Nephron progenitor cell (in vitro differentiated cells): ENCODE measurements around the gene APBB2.

Source experiments
- DNase-seq: peaks from one replicate; pipeline ENCODE4 v3.0.0; 2021
- H3K27ac Mint-ChIP-seq: 2 replicates; pipeline ENCODE4 v1.8.0; 2021; ENCODE audit warnings: mild to moderate bottlenecking, moderate library complexity, mixed read lengths
- H3K27me3 Mint-ChIP-seq: 2 replicates; pipeline ENCODE4 v1.8.0; 2021; ENCODE audit warnings: mild to moderate bottlenecking, low read depth, mixed read lengths; ENCODE audit not compliant: poor library complexity
- H3K36me3 Mint-ChIP-seq: 2 replicates; pipeline ENCODE4 v1.8.0; 2021; ENCODE audit warnings: low read depth, mixed read lengths
- H3K4me1 Mint-ChIP-seq: 2 replicates; pipeline ENCODE4 v1.8.0; 2021; ENCODE audit warnings: mixed read lengths
- H3K4me3 Mint-ChIP-seq: 2 replicates; pipeline ENCODE4 v1.8.0; 2021; ENCODE audit warnings: mild to moderate bottlenecking, moderate library complexity, mixed read lengths
- H3K9me3 Mint-ChIP-seq: 2 replicates; pipeline ENCODE4 v1.8.0; 2021; ENCODE audit warnings: mild to moderate bottlenecking, moderate library complexity, mixed read lengths
- TF ChIP-seq, protein P1 (sequence below): fragments of 200-600 bp; sonication (generic); IDR thresholded peaks from 2 replicates; pipeline ENCODE4 v1.5.0; 2021; ENCODE audit warnings: antibody characterized with exemption

The APBB2 gene

DNA sequence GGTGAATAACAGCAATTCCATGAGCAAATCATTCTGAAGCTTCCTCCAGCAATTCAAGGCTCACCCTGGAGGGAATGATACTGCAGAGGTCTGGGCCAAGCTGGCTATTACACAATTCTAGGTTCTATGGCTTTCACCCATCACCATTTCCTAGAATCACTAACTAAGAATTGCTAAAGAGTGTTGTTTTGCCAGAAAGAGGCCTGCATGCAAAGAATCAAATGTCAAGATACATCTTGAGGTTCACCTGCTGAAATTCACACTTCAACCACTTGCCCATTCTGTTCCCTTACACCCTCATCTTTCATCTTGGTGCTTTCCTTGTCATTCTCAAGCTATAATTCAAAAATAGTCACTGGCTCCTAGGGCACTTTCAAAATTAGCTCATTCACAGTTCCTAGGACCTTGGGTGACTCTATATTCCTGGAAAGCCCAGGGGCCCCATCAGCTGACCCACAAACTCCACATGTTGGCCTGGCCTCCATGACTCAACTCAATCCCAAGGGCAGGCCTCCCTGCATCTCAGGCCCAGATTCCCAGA, 7.0 kb downstream of the APBB2 start:
- H3K27ac Mint-ChIP-seq = no peak overlapping the region
- H3K4me3 Mint-ChIP-seq = no peak overlapping the region
- DNase-seq = no peak
- peaks cover 4% of the 10 kb centered on the region for H3K36me3 Mint-ChIP-seq
- peaks cover 14% of the 10 kb centered on the region for H3K9me3 Mint-ChIP-seq
- TF ChIP-seq, protein P1, sequence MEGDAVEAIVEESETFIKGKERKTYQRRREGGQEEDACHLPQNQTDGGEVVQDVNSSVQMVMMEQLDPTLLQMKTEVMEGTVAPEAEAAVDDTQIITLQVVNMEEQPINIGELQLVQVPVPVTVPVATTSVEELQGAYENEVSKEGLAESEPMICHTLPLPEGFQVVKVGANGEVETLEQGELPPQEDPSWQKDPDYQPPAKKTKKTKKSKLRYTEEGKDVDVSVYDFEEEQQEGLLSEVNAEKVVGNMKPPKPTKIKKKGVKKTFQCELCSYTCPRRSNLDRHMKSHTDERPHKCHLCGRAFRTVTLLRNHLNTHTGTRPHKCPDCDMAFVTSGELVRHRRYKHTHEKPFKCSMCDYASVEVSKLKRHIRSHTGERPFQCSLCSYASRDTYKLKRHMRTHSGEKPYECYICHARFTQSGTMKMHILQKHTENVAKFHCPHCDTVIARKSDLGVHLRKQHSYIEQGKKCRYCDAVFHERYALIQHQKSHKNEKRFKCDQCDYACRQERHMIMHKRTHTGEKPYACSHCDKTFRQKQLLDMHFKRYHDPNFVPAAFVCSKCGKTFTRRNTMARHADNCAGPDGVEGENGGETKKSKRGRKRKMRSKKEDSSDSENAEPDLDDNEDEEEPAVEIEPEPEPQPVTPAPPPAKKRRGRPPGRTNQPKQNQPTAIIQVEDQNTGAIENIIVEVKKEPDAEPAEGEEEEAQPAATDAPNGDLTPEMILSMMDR = no peak
- peaks cover 21% of the 10 kb centered on the region for H3K27me3 Mint-ChIP-seq
- H3K4me1 Mint-ChIP-seq = peaks cover 20% of the 10 kb centered on the region

DNA sequence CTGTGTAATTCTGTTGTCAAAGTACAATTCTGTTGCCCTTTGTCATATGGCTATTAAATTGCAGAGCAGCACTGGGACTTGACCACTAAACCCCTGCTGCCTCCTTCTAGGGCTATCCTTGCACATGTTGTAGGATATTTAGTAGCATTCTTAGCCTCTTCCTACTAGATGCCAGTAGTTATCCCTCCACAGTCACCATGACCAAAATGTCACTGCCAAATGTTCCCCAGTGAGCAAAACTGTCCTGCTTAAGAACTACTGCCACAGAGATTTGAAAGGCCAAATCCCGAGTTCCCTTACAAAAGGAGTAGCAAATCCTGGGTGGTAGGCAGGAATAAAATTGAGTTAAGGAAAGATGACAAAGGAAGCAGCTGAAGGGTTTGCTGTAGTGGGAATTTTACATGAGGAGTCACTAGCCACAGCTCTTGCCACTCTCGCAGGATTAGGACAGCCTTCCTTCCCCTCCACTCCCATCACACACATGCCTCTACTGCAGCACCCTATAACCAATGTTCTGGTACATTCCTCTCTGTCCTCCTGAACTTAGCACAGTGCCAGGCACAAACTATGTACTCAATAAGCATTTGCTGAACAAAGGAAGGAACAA, 8.4 kb downstream of the APBB2 start:
- H3K27ac Mint-ChIP-seq = no peak overlapping the region
- TF ChIP-seq, protein P1 = no peak
- H3K4me1 Mint-ChIP-seq = peaks cover 19% of the 10 kb centered on the region
- H3K36me3 Mint-ChIP-seq = peaks cover 4% of the 10 kb centered on the region
- H3K27me3 Mint-ChIP-seq = peaks cover 11% of the 10 kb centered on the region
- H3K4me3 Mint-ChIP-seq = no peak overlapping the region
- H3K9me3 Mint-ChIP-seq = peaks cover 14% of the 10 kb centered on the region
- DNase-seq = no peak

DNA sequence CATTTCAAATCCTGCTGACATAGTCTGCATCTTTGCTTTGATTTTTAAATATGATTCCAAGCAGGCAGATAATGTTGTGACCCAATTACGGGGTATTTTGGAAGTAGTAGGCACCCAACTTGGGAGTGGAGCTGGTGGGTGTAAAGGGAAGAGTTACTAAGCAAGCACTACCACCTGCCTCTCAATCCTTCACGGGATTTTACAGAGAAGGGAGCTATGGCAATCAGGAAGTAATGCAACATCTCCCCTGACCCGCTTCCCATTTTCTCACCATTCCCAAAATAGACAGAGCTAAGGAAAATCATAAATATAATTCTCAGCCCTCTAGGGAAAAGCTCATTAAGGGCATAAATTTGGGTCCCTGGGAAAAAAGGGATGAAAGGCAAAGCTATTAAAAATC, 9.2 kb downstream of the APBB2 start:
- DNase-seq = no peak

DNA sequence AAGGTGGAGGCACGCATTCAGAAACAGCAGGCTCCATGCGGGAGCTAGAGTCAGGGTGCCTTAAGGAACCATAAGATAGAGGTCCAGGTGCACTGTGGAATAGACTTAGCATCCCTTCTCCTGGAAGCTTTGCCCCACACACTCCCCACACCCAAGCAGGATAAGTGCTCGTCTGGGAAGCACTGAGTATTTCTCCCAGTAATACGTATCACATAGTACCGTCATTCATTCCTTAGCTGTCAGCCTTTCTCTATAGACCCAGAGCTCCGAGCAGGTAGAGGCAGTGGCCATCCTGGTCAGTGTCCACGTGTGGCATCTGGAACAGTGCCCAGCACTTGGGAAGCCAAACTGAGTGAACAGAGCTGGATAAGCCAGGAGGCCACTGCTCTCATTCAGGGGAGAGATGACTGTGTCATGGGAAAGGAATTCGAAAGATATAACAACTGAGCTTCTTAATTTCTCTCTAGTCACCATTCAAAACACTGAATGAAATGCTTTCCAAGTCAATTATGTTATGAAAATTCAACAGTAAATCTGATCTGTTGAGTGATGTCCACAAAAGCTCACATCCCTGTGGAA, 9.9 kb downstream of the APBB2 start:
- H3K4me1 Mint-ChIP-seq = peaks cover 19% of the 10 kb centered on the region
- TF ChIP-seq, protein P1 = no peak
- no peak overlapping the region for H3K4me3 Mint-ChIP-seq
- no peak overlapping the region for H3K27ac Mint-ChIP-seq
- H3K27me3 Mint-ChIP-seq = peaks cover 11% of the 10 kb centered on the region
- DNase-seq = no peak
- H3K36me3 Mint-ChIP-seq = peaks cover 4% of the 10 kb centered on the region
- peaks cover 14% of the 10 kb centered on the region for H3K9me3 Mint-ChIP-seq

More for the DNA sequence above, 9.2 kb downstream of the APBB2 start:
- Mint-ChIP-seq H3K27ac (no peak overlapping the region), H3K36me3 (peaks cover 4% of the 10 kb centered on the region), H3K4me3 (no peak overlapping the region), H3K9me3 (peaks cover 14% of the 10 kb centered on the region), H3K4me1 (peaks cover 19% of the 10 kb centered on the region), H3K27me3 (peaks cover 11% of the 10 kb centered on the region)
- TF ChIP-seq, protein P1 = no peak

DNA sequence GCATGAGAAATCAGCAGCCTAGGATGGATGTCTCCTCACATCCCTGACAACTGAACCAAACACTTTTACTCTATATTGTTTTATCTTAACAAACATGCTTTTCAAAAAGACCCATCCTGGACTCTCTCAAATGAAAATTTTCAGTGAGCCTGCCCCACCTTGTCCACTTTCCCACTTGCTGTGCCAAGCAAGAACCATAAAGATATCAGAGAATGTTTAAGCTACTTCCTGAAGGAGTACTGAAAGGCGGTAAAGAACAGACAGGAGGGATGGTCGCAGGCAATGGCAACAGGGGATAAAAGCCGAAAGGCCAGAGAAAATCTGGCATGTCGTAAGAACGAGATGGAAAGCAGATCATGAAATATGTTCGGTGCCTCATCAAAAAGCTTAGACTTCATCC, 10.5 kb downstream of the APBB2 start:
- Mint-ChIP-seq H3K4me3 (no peak overlapping the region), H3K36me3 (peaks cover 4% of the 10 kb centered on the region)

More for the DNA sequence above, 10.5 kb downstream of the APBB2 start:
- TF ChIP-seq, protein P1 = no peak
- Mint-ChIP-seq H3K4me1 (peaks cover 13% of the 10 kb centered on the region), H3K27me3 (peaks cover 12% of the 10 kb centered on the region), H3K9me3 (peaks cover 9% of the 10 kb centered on the region), H3K27ac (no peak overlapping the region)
- no peak for DNase-seq
